ENCODE measurements around the gene OTOA.
"Not testable (repeated sequence)": the region's sequence is repeated elsewhere in the genome, so short reads cannot be mapped to it uniquely, and the experiment has no call there.

Gene OTOA

DNA sequence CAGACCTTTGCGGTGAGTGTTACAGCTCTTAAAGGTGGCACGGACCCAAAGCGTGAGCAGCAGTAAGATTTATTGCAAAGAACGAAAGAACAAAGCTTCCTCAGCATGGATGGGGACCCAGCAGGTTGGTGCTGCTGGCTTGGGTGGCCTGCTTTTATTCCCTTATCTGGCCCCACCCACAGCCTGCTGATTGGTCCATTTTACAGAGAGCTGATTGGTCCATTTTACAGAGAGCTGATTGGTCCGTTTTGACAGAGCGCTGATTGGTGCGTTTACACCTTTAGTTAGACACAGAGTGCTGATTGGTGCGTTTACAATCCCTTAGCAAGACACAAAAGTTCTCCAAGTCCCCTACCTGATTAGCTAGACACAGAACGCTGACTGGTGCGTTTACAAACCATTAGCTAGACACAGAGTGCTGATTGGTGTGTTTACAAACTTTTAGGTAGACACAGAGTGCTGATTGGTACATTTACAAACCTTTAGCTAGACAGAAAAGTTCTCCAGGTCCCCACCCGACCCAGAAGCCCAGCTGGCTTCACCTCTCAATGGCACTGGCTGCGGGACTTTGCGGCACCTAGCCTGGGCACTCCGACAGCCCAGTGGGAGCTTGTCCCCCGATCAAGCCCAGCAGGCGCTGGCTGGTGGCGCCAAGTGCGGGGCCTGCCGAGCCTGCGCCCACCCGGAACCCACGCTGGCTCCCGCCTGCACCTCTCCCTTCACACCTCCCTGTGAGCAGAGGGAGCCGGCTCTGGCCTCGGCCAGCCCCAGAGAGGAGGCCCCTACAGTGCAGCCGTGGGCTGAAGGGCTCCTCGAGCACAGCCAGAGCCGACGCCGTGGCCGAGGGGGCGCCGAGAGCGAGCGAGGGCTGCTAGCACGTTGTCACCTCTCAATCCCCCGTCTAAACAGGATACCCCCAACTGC, 33.9 kb upstream of the OTOA start:
- not testable (repeated sequence) for H3K56ac ChIP-seq (ENCODE audit: low read length); DNase-seq; H2BK5ac ChIP-seq (ENCODE audit: low read length); H3K79me1 ChIP-seq (ENCODE audit: low read length); H2AK5ac ChIP-seq (ENCODE audit: low read length); H2BK15ac ChIP-seq (replicated peaks; ENCODE audit: low read depth); H2BK120ac ChIP-seq (ENCODE audit: low read depth, low read length); H3K79me2 ChIP-seq (ENCODE audit: control insufficient read depth, insufficient read depth, low read length); H3K4me2 ChIP-seq (ENCODE audit: low read length); H4K8ac ChIP-seq (ENCODE audit: low read depth, low read length); H3K27me3 ChIP-seq (ENCODE audit: insufficient read depth, low read length, poor library complexity); H3K4me1 ChIP-seq (ENCODE audit: control insufficient read depth, low read depth, low read length); H3K18ac ChIP-seq (ENCODE audit: low read length); H3K9ac ChIP-seq (ENCODE audit: low read length); H4K5ac ChIP-seq (ENCODE audit: low read length); H3K36me3 ChIP-seq (ENCODE audit: control insufficient read depth, insufficient read depth, low read length); H3K23ac ChIP-seq (ENCODE audit: low read length); H3K4me3 ChIP-seq (ENCODE audit: low read length); H3K4ac ChIP-seq (ENCODE audit: low read depth, low read length)
- peak overlapping the region; percentile 86 for H3K27ac ChIP-seq (ENCODE audit: low read depth, low read length)
- no CpG with 5 or more reads among the region's 37 CpGs for WGBS (ENCODE audit: extremely low coverage, insufficient coverage, low lambda C conversion rate)

DNA sequence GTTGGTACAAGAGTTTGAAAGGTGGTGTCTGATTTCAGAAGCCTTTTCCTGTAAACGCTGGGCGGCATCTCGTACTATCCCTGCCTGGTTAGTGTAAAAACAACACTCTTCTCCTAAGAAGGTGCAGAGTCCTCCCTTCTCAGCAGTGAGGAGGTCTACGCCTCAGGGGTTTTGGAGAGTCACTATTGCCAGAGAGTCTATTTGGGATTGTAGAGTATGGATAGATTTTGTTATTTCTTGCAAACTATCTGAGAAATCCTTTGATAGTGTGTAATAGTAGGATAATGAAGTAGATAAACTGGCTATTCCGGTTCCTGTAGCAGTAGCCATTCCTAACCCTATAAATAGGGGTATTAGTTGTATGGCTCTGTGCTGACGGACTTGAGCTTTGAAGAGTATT, 32.9 kb upstream of the OTOA start:
- H2BK5ac ChIP-seq (ENCODE audit: low read length); H3K4me1 ChIP-seq (ENCODE audit: control insufficient read depth, low read depth, low read length); DNase-seq; H2BK120ac ChIP-seq (ENCODE audit: low read depth, low read length); H3K4me2 ChIP-seq (ENCODE audit: low read length); H3K4me3 ChIP-seq (ENCODE audit: low read length); H3K56ac ChIP-seq (ENCODE audit: low read length); H4K8ac ChIP-seq (ENCODE audit: low read depth, low read length); H3K27me3 ChIP-seq (ENCODE audit: insufficient read depth, low read length, poor library complexity); H3K23ac ChIP-seq (ENCODE audit: low read length); H3K18ac ChIP-seq (ENCODE audit: low read length); H2AK5ac ChIP-seq (ENCODE audit: low read length); H3K79me1 ChIP-seq (ENCODE audit: low read length); H4K5ac ChIP-seq (ENCODE audit: low read length); H2BK15ac ChIP-seq (replicated peaks; ENCODE audit: low read depth); H3K79me2 ChIP-seq (ENCODE audit: control insufficient read depth, insufficient read depth, low read length); H3K4ac ChIP-seq (ENCODE audit: low read depth, low read length); H3K36me3 ChIP-seq (ENCODE audit: control insufficient read depth, insufficient read depth, low read length); H3K9ac ChIP-seq (ENCODE audit: low read length): not testable (repeated sequence)
- peak overlapping the region; percentile 75 for H3K27ac ChIP-seq (ENCODE audit: low read depth, low read length)
- WGBS (ENCODE audit: extremely low coverage, insufficient coverage, low lambda C conversion rate) = no CpG with 5 or more reads among the region's 6 CpGs

- not testable (repeated sequence) for H3K27ac ChIP-seq (ENCODE audit: low read depth, low read length); H3K4ac ChIP-seq (ENCODE audit: low read depth, low read length); H3K79me2 ChIP-seq (ENCODE audit: control insufficient read depth, insufficient read depth, low read length); H3K23ac ChIP-seq (ENCODE audit: low read length); H2BK5ac ChIP-seq (ENCODE audit: low read length); H3K4me2 ChIP-seq (ENCODE audit: low read length); H3K27me3 ChIP-seq (ENCODE audit: insufficient read depth, low read length, poor library complexity); H3K36me3 ChIP-seq (ENCODE audit: control insufficient read depth, insufficient read depth, low read length); H2AK5ac ChIP-seq (ENCODE audit: low read length); H4K5ac ChIP-seq (ENCODE audit: low read length); H2BK120ac ChIP-seq (ENCODE audit: low read depth, low read length); H3K56ac ChIP-seq (ENCODE audit: low read length); H3K4me3 ChIP-seq (ENCODE audit: low read length); H4K8ac ChIP-seq (ENCODE audit: low read depth, low read length); H3K4me1 ChIP-seq (ENCODE audit: control insufficient read depth, low read depth, low read length); H2BK15ac ChIP-seq (replicated peaks; ENCODE audit: low read depth); H3K18ac ChIP-seq (ENCODE audit: low read length); H3K9ac ChIP-seq (ENCODE audit: low read length); H3K79me1 ChIP-seq (ENCODE audit: low read length)
- peak; percentile 87 for DNase-seq
- no CpG with 5 or more reads among the region's 8 CpGs for WGBS (ENCODE audit: extremely low coverage, insufficient coverage, low lambda C conversion rate)
These were observed 32.4 kb upstream of the OTOA start for GRCh38 chr16:21631376-21631775.

DNA sequence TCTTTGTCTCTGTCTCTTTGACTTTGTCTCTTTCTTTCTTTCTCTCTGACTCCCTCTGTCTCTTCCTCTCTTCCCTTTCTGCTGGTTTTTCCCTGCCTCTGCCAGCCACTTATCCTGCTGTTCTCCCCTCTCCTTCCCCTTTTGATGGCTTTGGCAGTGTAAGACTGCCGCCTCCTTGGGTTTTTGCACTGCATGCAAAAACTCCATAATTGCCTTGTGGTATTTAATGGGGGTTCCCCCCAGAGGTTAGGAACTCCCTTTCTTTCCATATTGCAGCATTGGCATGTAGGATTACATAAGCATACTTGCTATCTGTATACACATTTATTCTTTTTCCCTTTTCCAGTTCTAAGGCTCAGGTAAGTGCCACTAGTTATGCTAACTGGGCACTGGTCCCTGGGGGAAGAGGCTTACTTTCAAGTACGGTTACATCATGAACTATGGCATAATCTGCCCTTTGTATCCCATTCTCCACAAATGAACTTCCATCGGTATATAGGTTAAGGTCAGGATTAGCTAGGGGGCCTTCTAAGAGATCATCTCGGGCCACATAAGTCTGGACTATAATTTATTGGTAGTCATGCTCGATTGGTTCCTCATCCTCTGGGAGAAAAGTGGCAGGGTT, 31.7 kb upstream of the OTOA start:
- H3K4me2 ChIP-seq (ENCODE audit: low read length); H2AK5ac ChIP-seq (ENCODE audit: low read length); H3K79me1 ChIP-seq (ENCODE audit: low read length); H3K36me3 ChIP-seq (ENCODE audit: control insufficient read depth, insufficient read depth, low read length); H3K4ac ChIP-seq (ENCODE audit: low read depth, low read length); H2BK15ac ChIP-seq (replicated peaks; ENCODE audit: low read depth); H3K4me3 ChIP-seq (ENCODE audit: low read length); H4K8ac ChIP-seq (ENCODE audit: low read depth, low read length); H3K18ac ChIP-seq (ENCODE audit: low read length); H3K4me1 ChIP-seq (ENCODE audit: control insufficient read depth, low read depth, low read length); H3K79me2 ChIP-seq (ENCODE audit: control insufficient read depth, insufficient read depth, low read length); H3K23ac ChIP-seq (ENCODE audit: low read length); H2BK120ac ChIP-seq (ENCODE audit: low read depth, low read length); H4K5ac ChIP-seq (ENCODE audit: low read length); H3K9ac ChIP-seq (ENCODE audit: low read length); H3K27me3 ChIP-seq (ENCODE audit: insufficient read depth, low read length, poor library complexity); DNase-seq: not testable (repeated sequence)
- peak overlapping the region; percentile 73 for H3K27ac ChIP-seq (ENCODE audit: low read depth, low read length)
- no CpG with 5 or more reads among the region's 5 CpGs for WGBS (ENCODE audit: extremely low coverage, insufficient coverage, low lambda C conversion rate)
- H3K56ac ChIP-seq (ENCODE audit: low read length) = peak overlapping the region; percentile 56
- H2BK5ac ChIP-seq (ENCODE audit: low read length) = peak overlapping the region; percentile 55

- H3K79me1 ChIP-seq (ENCODE audit: low read length) = no peaks in the 10 kb centered on the region
- H4K5ac ChIP-seq (ENCODE audit: low read length) = no peak overlapping the region
- H3K56ac ChIP-seq (ENCODE audit: low read length) = no peak overlapping the region
- no peak overlapping the region for H2AK5ac ChIP-seq (ENCODE audit: low read length)
- H3K4ac ChIP-seq (ENCODE audit: low read depth, low read length) = no peak overlapping the region
- H3K4me3 ChIP-seq (ENCODE audit: low read length) = no peak overlapping the region
- H3K36me3 ChIP-seq (ENCODE audit: control insufficient read depth, insufficient read depth, low read length) = peaks cover under 1% of the 10 kb centered on the region
- no peak for DNase-seq
- no peak overlapping the region for H2BK120ac ChIP-seq (ENCODE audit: low read depth, low read length)
- no CpG with 5 or more reads among the region's 5 CpGs for WGBS (ENCODE audit: extremely low coverage, insufficient coverage, low lambda C conversion rate)
- H3K79me2 ChIP-seq (ENCODE audit: control insufficient read depth, insufficient read depth, low read length) = no peaks in the 10 kb centered on the region
- no peaks in the 10 kb centered on the region for H3K27me3 ChIP-seq (ENCODE audit: insufficient read depth, low read length, poor library complexity)
- no peak overlapping the region for H2BK5ac ChIP-seq (ENCODE audit: low read length)
- no peaks in the 10 kb centered on the region for H3K4me1 ChIP-seq (ENCODE audit: control insufficient read depth, low read depth, low read length)
- no peak overlapping the region for H3K9ac ChIP-seq (ENCODE audit: low read length)
- no peak overlapping the region for H3K4me2 ChIP-seq (ENCODE audit: low read length)
- no peak overlapping the region for H3K18ac ChIP-seq (ENCODE audit: low read length)
- no peak overlapping the region for H3K27ac ChIP-seq (ENCODE audit: low read depth, low read length)
- no peak overlapping the region for H2BK15ac ChIP-seq (replicated peaks; ENCODE audit: low read depth)
- H4K8ac ChIP-seq (ENCODE audit: low read depth, low read length) = no peak overlapping the region
- no peak overlapping the region for H3K23ac ChIP-seq (ENCODE audit: low read length)
These were observed 29.6 kb upstream of the OTOA start for GRCh38 chr16:21634216-21634615.

All from mesendoderm (in vitro differentiated cells).